Astrocyte of the cerebellum (primary cell): Measurements from ENCODE around the gene NTNG2.

Experiments used
- DNase-seq: peaks from one replicate; pipeline ENCODE4 v3.0.0-alpha.2; 2011; ENCODE audit warnings: low read depth
- H3K4me3 ChIP-seq: 2 replicates; pipeline ENCODE4 v1.5.1; 2011; ENCODE audit warnings: mild to moderate bottlenecking, low read depth, low read length, moderate library complexity
- in situ Hi-C: cut with HindIII; loops from 2 replicates; pipeline ENCODE4 v1.10.0; 2017; ENCODE audit warnings: low sequenced_read_pairs
- TF ChIP-seq, protein P1 (sequence below): IDR thresholded peaks from 2 replicates; pipeline ENCODE4 v1.5.1; 2012; ENCODE audit warnings: low read length, low read depth, moderate library complexity, mild to moderate bottlenecking; ENCODE audit errors: missing control alignments

The NTNG2 gene

DNA sequence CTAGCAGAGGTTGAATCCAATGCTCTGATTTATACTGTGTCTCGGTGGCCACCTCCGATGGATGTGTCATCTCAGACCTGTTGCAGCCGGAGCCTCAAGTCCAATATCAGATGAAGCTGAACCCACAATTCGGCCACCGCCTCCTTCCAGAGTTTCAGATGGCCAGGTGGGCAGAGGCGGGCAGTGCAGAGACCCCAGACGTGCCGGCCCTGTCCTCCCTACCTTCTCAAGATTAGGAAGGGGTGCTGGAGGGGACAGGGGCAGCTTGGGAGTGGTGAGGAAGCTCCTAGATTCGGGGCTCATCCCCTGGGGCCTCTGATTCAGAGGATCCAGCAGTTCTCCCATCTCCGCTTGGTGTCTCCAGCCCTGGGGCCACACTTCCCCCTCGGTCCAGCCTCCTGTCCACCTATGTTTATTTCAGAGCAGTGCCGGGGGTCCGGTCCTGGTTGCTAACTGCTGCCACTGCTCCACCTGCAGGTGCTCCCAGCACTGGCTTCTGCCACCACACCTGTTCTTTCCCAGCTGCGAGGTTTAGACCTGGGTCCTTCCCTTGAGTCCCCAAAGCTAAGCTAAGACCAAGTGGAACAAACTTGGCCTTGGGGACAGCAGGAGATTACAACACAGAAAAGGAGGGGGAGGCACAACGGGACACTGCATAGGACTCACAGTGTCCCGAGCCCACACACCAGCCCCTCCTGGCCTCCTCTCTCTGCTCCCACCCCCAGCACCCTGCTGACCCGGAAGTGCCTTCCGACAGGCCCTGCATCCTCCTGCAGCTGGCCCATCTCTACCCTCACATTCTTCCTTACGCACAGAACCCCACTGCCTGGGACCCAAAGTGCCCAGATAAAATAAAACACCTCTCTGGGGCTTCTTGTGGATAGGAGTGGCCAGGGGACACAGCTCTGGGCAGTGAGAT is 81.6 kb downstream of the NTNG2 start:
- TF ChIP-seq, protein P1, sequence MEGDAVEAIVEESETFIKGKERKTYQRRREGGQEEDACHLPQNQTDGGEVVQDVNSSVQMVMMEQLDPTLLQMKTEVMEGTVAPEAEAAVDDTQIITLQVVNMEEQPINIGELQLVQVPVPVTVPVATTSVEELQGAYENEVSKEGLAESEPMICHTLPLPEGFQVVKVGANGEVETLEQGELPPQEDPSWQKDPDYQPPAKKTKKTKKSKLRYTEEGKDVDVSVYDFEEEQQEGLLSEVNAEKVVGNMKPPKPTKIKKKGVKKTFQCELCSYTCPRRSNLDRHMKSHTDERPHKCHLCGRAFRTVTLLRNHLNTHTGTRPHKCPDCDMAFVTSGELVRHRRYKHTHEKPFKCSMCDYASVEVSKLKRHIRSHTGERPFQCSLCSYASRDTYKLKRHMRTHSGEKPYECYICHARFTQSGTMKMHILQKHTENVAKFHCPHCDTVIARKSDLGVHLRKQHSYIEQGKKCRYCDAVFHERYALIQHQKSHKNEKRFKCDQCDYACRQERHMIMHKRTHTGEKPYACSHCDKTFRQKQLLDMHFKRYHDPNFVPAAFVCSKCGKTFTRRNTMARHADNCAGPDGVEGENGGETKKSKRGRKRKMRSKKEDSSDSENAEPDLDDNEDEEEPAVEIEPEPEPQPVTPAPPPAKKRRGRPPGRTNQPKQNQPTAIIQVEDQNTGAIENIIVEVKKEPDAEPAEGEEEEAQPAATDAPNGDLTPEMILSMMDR = no peak
- H3K4me3 ChIP-seq = no peak overlapping the region
- in situ Hi-C loops = no loop called here
- DNase-seq = no peak

DNA sequence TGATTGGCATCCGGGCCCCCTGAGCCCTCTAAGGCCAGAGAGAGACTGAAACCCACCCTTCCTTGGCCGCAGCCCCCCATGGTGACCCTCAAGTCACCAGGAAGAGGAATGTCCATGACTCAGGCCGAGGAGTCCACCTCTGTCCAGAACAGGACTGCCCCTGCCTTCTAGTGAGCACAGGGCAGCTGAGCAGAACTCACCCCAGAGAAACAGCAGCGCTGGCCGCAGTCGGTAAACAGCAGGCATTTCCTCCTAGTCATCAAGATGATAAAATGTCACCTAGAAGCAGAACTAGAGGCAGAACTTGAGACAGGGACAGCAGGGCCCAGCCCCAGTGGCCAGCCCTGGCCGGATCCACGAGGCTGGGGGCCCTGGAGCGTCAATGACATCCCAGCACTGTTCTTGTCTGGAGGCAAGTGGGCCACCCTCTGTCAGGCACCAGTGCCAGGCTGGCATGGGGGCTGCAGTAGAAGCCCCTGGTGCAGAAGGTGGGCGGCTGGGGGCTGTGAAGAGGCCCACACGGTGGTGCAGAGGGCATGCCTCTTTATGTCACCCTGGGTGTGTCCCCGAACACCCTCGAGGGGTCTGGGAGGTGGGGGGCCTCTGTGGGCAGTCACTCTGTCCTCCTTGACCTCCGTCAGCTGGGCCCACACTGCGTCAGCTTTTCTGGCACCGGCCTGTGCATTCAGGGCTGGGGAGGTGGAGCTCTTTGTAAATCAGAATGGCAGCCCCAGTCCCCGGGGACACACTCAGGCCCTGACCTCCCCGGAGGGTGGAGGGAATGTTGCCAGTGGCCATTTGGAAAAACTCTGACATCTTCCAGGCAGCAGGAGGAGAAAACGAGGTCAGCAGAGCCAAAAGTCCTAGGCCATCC is 83.0 kb downstream of the NTNG2 start:
- H3K4me3 ChIP-seq = no peak overlapping the region
- in situ Hi-C loops = no loop called here
- TF ChIP-seq, protein P1 = no peak
- DNase-seq = no peak

DNA sequence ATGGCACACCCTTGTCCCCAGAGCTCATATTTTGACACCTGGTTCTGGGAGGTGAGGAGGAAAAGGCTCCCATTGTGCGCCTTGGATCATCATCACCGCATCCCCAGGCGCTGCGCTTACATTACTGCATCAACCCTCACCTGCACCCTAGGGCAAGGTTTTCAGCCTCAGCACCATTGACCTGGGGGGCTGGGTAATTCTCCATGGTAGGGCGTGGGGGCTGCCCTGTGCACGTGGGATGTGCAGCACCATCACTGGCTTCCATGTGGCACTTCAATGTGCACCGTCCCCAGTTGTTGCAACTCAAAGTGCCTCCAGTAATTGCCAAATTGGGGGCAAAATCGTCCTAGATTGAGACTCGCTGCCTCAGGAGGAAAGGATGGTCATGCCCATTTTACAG is 83.6 kb downstream of the NTNG2 start:
- TF ChIP-seq, protein P1 = no peak
- no peak for DNase-seq
- in situ Hi-C loops = no loop called here
- H3K4me3 ChIP-seq = no peak overlapping the region

DNA sequence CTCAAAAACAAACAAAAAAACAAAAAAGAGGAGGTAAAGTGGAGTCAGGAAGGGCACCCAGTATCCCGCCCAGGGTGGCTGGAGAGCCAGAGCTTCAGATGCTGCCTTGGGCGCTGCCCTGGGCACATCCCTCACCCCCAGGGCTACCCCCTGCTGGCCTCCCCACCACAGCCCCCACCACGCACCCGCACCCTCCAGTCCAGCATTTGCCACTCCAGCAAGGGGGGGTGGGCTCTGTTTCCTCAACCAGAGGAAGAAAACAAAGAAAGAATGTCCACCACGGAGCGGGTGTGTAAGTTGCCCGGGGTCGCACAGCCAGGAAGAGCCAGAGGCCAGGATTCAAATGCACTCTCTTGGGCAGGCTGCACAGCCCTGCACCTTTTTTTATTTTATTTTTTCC is 86.1 kb downstream of the NTNG2 start:
- no peak for DNase-seq
- in situ Hi-C loops = no loop called here
- no peak overlapping the region for H3K4me3 ChIP-seq
- TF ChIP-seq, protein P1 = no peak

DNA sequence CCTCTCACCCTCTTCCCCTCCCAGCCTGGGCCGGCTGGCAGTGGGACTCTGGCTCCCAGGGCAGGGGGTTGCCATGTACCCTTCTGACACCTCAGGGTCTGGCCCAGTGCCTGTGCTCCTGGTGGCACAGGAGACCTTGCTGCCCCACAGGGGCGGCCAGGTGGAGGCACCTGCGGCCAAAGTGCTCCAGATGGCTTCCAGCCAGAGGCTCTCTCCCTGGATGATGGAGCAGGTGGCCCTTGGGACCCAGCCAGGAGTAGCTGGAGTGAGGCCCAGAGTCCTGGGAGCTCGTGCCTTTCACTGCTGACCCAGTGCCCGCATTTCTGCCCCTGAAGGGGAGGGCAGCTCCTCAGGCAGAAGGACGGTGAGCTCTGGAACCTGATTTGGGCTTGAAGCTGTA is 87.3 kb downstream of the NTNG2 start:
- no peak overlapping the region for H3K4me3 ChIP-seq
- in situ Hi-C loops = no loop called here
- no peak for DNase-seq
- TF ChIP-seq, protein P1 = no peak

DNA sequence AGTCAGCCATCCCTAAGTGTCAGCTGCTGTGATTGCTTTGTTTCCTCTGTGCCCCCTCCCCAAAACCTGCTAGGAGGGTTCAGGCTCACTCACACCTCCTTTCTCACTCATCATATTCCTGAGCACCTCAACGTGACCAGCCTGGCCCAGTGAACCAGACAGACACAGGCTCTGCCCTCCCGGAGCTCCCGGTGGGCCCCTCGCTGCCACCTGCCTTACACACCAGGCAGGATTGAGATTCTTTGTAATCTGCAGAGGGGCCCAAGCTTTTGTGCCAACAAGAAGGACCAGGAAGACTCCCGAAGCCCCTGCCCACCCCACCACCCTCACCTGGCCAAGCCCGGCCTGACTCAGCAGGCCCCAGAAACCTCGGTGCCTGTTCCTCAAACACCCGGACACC is 87.8 kb downstream of the NTNG2 start:
- TF ChIP-seq, protein P1 = no peak
- in situ Hi-C loops = no loop called here
- no peak overlapping the region for H3K4me3 ChIP-seq
- no peak for DNase-seq
